ENCODE measurements around the gene NR1D1. TPM values are rescaled to one million over a fixed set of nuclear protein-coding genes. Genes with fewer than 3 reads are reported as not detected.

Gene NR1D1
- total RNA-seq, 1 experiment from 2014 or later, result 63.7 TPM

- TF ChIP-seq ELF1 (IDR thresholded peaks at IDR 0.05; ENCODE audit: borderline replicate concordance, low read depth), result no peak; the same call in 1 of the 2 replicates
- peak; percentile 75 for TF ChIP-seq POLR2AphosphoS5 (IDR thresholded peaks at IDR 0.05; ENCODE audit: low read depth, low read length)
- peak; percentile 50; the same call in 1 of the 2 replicates for TF ChIP-seq SP1 (IDR thresholded peaks at IDR 0.05; ENCODE audit: low read depth)
- TF ChIP-seq CBX3 (IDR thresholded peaks at IDR 0.05; ENCODE audit: low read depth), result peak; percentile 10; the same call in 1 of the 2 replicates
Measured at GRCh38 chr17:40113110-40113906, 12.9 kb upstream of the NR1D1 start (continued).

GRCh38 chr17:40112718-40113109 lies 12.3 kb upstream of the NR1D1 start:
- intact Hi-C loops (cut with micrococcal nuclease), result loop anchor here (1.0 to 2.0 kb wide), 4 partner anchors 28 to 178 kb away; partner anchors contain the start of gene CASC3

More at GRCh38 chr17:40112718-40113109, 12.3 kb upstream of the NR1D1 start:
- Histone ChIP-seq H4K20me1 (ENCODE audit: insufficient read depth) (no peaks in the 10 kb centered on the region), H3K9me3 (ENCODE audit: control insufficient read depth in 1 of 2, insufficient read depth in 1 of 2, low read depth in 1 of 2, low read length in 2 of 2) (no peaks in the 10 kb centered on the region), H3K4me1 (ENCODE audit: control insufficient read depth in 1 of 2, insufficient read depth in 2 of 2, low read length in 2 of 2) (peaks cover 66 to 76% of the 10 kb centered on the region in 2 experiments), H3K79me2 (ENCODE audit: insufficient read depth, low read length) (no peaks in the 10 kb centered on the region), H3K9ac (ENCODE audit: low read length) (peak overlapping the region; percentile 43), H3K27me3 (ENCODE audit: insufficient read depth, low read length) (no peaks in the 10 kb centered on the region), H2AFZ (ENCODE audit: low read depth, low read length, poor library complexity, severe bottlenecking) (peak overlapping the region; percentile 80), H3K9me2 (ENCODE audit: insufficient read depth) (no peaks in the 10 kb centered on the region), H3K4me3 (replicated peaks in 1 of 2; ENCODE audit: low read depth in 1 of 2, low read length in 2 of 2) (no peak overlapping the region), H3K36me3 (ENCODE audit: control insufficient read depth in 1 of 2, insufficient read depth in 2 of 2, low read length in 2 of 2) (no peaks in the 10 kb centered on the region), H3K27ac (ENCODE audit: low read depth, low read length) (peak overlapping the region; percentile 9; the same call in 1 of the 2 replicates), H3K4me2 (ENCODE audit: low read length) (peak overlapping the region; percentile 75)
- BruUV-seq (replicated peaks), result no TSS peak
- ChIA-PET RAD21 (ENCODE audit: low non-redundant PET in 1 of 2, low total read pairs in 2 of 2, uncharacterized antibody in 2 of 2, unreplicated experiment in 2 of 2) (interaction anchor here (0.5 to 2.2 kb wide), 15 partner anchors 9 to 178 kb away, joined by 3 to 10 read pairs (median 4); partner anchors contain the start of gene NR1D1 (in 1 of the 2)), CTCF (interaction anchor here (0.6 to 6.3 kb wide), 27 partner anchors 8 to 491 kb away, joined by 3 to 69 read pairs (median 5); partner anchors contain the start of genes CASC3, NR1D1 and TOP2A), POLR2A (interaction anchor here (0.8 to 8.1 kb wide), 8 partner anchors 10 to 97 kb away, joined by 3 to 160 read pairs (median 4); partner anchors contain the start of genes CASC3, CSF3, MSL1 and NR1D1)
- DNase-seq (ENCODE audit: low read depth, low spot score) (no peak), ATAC-seq (no peak)
- TF ChIP-seq SIN3A (IDR thresholded peaks at IDR 0.05; ENCODE audit: low read depth) (no peak), POLR2A (IDR thresholded peaks at IDR 0.05; ENCODE audit: borderline replicate concordance, extremely low read depth, insufficient read depth, insufficient read length) (no peak), CTCF (IDR thresholded peaks at IDR 0.05 in 2 of 3, conservative IDR thresholded peaks at IDR 0.05 in 1 of 3; ENCODE audit: borderline replicate concordance in 1 of 3, insufficient read depth in 1 of 3, low read depth in 2 of 3, low read length in 2 of 3) (no peak), SRF (IDR thresholded peaks at IDR 0.05; ENCODE audit: low read depth) (no peak), EGR1 (IDR thresholded peaks at IDR 0.05; ENCODE audit: low read depth) (no peak), EZH2phosphoT487 (IDR thresholded peaks at IDR 0.05; ENCODE audit: borderline replicate concordance) (no peak), ZNF274 (IDR thresholded peaks at IDR 0.05; ENCODE audit: low read depth, low read length) (no peak), CEBPB (IDR thresholded peaks at IDR 0.05; ENCODE audit: low read depth) (no peak)
